HFF-Myc (cell line): Measurements from ENCODE around the gene CFAP97D1.

Experiments used
- DNase-seq: peaks from one replicate; pipeline ENCODE4 v3.0.0-alpha.2; 2011; ENCODE audit warnings: low read depth; ENCODE audit errors: extremely low read depth
- H3K4me3 ChIP-seq: replicated peaks from 2 replicates; pipeline ENCODE4 v1.5.1; 2011; ENCODE audit warnings: low read depth, mild to moderate bottlenecking, control low read depth, low read length
- CTCF ChIP-seq: IDR thresholded peaks from 2 replicates; pipeline ENCODE4 v1.5.1; 2012; ENCODE audit warnings: mild to moderate bottlenecking, low read depth, low read length, control low read depth; ENCODE audit errors: missing control alignments

The CFAP97D1 gene

GRCh38 chr17:43741636-43742035, 38.6 kb upstream of the CFAP97D1 start:
- TF ChIP-seq CTCF: no peak
- no peak for DNase-seq

GRCh38 chr17:43745541-43745940, 34.7 kb upstream of the CFAP97D1 start:
- DNase-seq: no peak
- TF ChIP-seq CTCF: no peak
- H3K4me3 ChIP-seq: no peak overlapping the region

More at GRCh38 chr17:43741636-43742035, 38.6 kb upstream of the CFAP97D1 start:
- H3K4me3 ChIP-seq: no peak overlapping the region

GRCh38 chr17:43750153-43750552, 30.1 kb upstream of the CFAP97D1 start:
- no peak for TF ChIP-seq CTCF
- DNase-seq: no peak
- H3K4me3 ChIP-seq: no peak overlapping the region

GRCh38 chr17:43753493-43754129, 26.6 kb upstream of the CFAP97D1 start:
- no peak for TF ChIP-seq CTCF
- no peak for DNase-seq
- H3K4me3 ChIP-seq: no peak overlapping the region

GRCh38 chr17:43754947-43755346, 25.3 kb upstream of the CFAP97D1 start:
- no peak for TF ChIP-seq CTCF
- H3K4me3 ChIP-seq: no peak overlapping the region
- no peak for DNase-seq

GRCh38 chr17:43755389-43755875, 24.8 kb upstream of the CFAP97D1 start:
- no peak overlapping the region for H3K4me3 ChIP-seq
- no peak for DNase-seq
- TF ChIP-seq CTCF: no peak

GRCh38 chr17:43756201-43756600, 24.0 kb upstream of the CFAP97D1 start:
- no peak overlapping the region for H3K4me3 ChIP-seq
- TF ChIP-seq CTCF: no peak
- no peak for DNase-seq
